Loucy (cell line): Measurements from ENCODE around the gene MYH7B.

Source experiments
- H2AFZ ChIP-seq: fragments of 200-600 bp; sonication (generic); 2 replicates; pipeline ENCODE4 v1.6.0; 2016; ENCODE audit warnings: antibody characterized with exemption, mild to moderate bottlenecking, low read length, moderate library complexity
- H3F3A ChIP-seq: fragments of 200-600 bp; 2 replicates; pipeline ENCODE4 v1.6.0; 2016; ENCODE audit warnings: antibody characterized with exemption, low read depth, mild to moderate bottlenecking
- H3K27me3 ChIP-seq: fragments of 200-600 bp; sonication (generic); 2 replicates; pipeline ENCODE4 v1.6.1; 2014; ENCODE audit warnings: low read length, mild to moderate bottlenecking; ENCODE audit not compliant: insufficient read depth, poor library complexity, severe bottlenecking
- H3K36me3 ChIP-seq: fragments of 200-600 bp; sonication (generic); 2 replicates; pipeline ENCODE4 v1.6.1; 2016; ENCODE audit warnings: low read length; ENCODE audit not compliant: insufficient read depth
- H3K4me1 ChIP-seq: fragments of 200-600 bp; sonication (generic); 2 replicates; pipeline ENCODE4 v1.5.1; 2014; ENCODE audit warnings: low read length, mild to moderate bottlenecking; ENCODE audit not compliant: insufficient read depth, poor library complexity, severe bottlenecking
- H3K4me2 ChIP-seq: fragments of 200-600 bp; sonication (generic); 2 replicates; pipeline ENCODE4 v1.6.0; 2014; ENCODE audit warnings: antibody characterized with exemption, low read length, low read depth, mild to moderate bottlenecking; ENCODE audit not compliant: poor library complexity, severe bottlenecking
- H3K4me3 ChIP-seq: fragments of 200-600 bp; sonication (generic); 2 replicates; pipeline ENCODE4 v1.5.1; 2014; ENCODE audit warnings: low read length, mild to moderate bottlenecking, mixed read lengths; ENCODE audit not compliant: poor library complexity, severe bottlenecking
- H3K79me2 ChIP-seq: fragments of 200-600 bp; sonication (generic); 2 replicates; pipeline ENCODE4 v1.6.1; 2014; ENCODE audit warnings: low read length; ENCODE audit not compliant: insufficient read depth
- H3K9ac ChIP-seq: fragments of 200-600 bp; sonication (generic); 2 replicates; pipeline ENCODE4 v1.6.0; 2014; ENCODE audit warnings: mild to moderate bottlenecking, low read depth, low read length, moderate library complexity; ENCODE audit not compliant: poor library complexity, severe bottlenecking
- H3K9me2 ChIP-seq: fragments of 200-600 bp; sonication (generic); replicated peaks from 2 replicates; pipeline ENCODE4 v1.6.1; 2016; ENCODE audit warnings: low read depth, low read length, mixed read lengths
- H3K9me3 ChIP-seq: fragments of 200-600 bp; sonication (generic); 2 replicates; pipeline ENCODE4 v1.6.1; 2014; ENCODE audit warnings: mild to moderate bottlenecking, antibody characterized with exemption, low read length, low read depth; ENCODE audit not compliant: insufficient read depth
- H4K20me1 ChIP-seq: fragments of 200-600 bp; sonication (generic); 2 replicates; pipeline ENCODE4 v1.6.0; 2014; ENCODE audit warnings: antibody characterized with exemption, low read length, mild to moderate bottlenecking; ENCODE audit not compliant: insufficient read depth, poor library complexity, severe bottlenecking
- EZH2phosphoT487 ChIP-seq: fragments of 200-600 bp; IDR thresholded peaks from 2 replicates; pipeline ENCODE4 v1.6.1; 2018; ENCODE audit warnings: antibody characterized with exemption, mild to moderate bottlenecking, moderate library complexity, borderline replicate concordance
- TF ChIP-seq, protein P1 (sequence below): fragments of 200-600 bp; sonication (generic); conservative IDR thresholded peaks from 2 replicates; pipeline ENCODE4 v1.5.1; 2014; ENCODE audit warnings: mild to moderate bottlenecking, antibody characterized with exemption, low read length

MYH7B gene

GRCh38 chr20:34999782-35000181, 44.1 kb downstream of the MYH7B start:
- Histone ChIP-seq H3K79me2 (no peaks in the 10 kb centered on the region), H4K20me1 (no peaks in the 10 kb centered on the region), H3K4me1 (no peaks in the 10 kb centered on the region), H3K4me2 (no peak overlapping the region), H3K9ac (no peak overlapping the region), H3K36me3 (peaks cover 65% of the 10 kb centered on the region; the same call in 1 of the 2 replicates), H3K9me3 (no peaks in the 10 kb centered on the region), H3K27me3 (no peaks in the 10 kb centered on the region), H3K9me2 (no peaks in the 10 kb centered on the region), H2AFZ (no peak overlapping the region), H3F3A (no peaks in the 10 kb centered on the region), H3K4me3 (no peak overlapping the region)
- TF ChIP-seq, protein P1, sequence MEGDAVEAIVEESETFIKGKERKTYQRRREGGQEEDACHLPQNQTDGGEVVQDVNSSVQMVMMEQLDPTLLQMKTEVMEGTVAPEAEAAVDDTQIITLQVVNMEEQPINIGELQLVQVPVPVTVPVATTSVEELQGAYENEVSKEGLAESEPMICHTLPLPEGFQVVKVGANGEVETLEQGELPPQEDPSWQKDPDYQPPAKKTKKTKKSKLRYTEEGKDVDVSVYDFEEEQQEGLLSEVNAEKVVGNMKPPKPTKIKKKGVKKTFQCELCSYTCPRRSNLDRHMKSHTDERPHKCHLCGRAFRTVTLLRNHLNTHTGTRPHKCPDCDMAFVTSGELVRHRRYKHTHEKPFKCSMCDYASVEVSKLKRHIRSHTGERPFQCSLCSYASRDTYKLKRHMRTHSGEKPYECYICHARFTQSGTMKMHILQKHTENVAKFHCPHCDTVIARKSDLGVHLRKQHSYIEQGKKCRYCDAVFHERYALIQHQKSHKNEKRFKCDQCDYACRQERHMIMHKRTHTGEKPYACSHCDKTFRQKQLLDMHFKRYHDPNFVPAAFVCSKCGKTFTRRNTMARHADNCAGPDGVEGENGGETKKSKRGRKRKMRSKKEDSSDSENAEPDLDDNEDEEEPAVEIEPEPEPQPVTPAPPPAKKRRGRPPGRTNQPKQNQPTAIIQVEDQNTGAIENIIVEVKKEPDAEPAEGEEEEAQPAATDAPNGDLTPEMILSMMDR: no peak
- no peak for TF ChIP-seq EZH2phosphoT487

GRCh38 chr20:35000311-35000921, 44.7 kb downstream of the MYH7B start:
- no peaks in the 10 kb centered on the region for H3K9me3 ChIP-seq
- H3F3A ChIP-seq: no peaks in the 10 kb centered on the region
- no peak overlapping the region for H2AFZ ChIP-seq
- H3K4me3 ChIP-seq: no peak overlapping the region
- H4K20me1 ChIP-seq: no peaks in the 10 kb centered on the region
- no peaks in the 10 kb centered on the region for H3K9me2 ChIP-seq
- H3K27me3 ChIP-seq: no peaks in the 10 kb centered on the region
- H3K36me3 ChIP-seq: peaks cover 69% of the 10 kb centered on the region; the same call in 1 of the 2 replicates
- no peaks in the 10 kb centered on the region for H3K4me1 ChIP-seq
- TF ChIP-seq, protein P1: no peak
- no peak for TF ChIP-seq EZH2phosphoT487
- H3K9ac ChIP-seq: no peak overlapping the region
- H3K79me2 ChIP-seq: no peaks in the 10 kb centered on the region
- H3K4me2 ChIP-seq: no peak overlapping the region

DNA sequence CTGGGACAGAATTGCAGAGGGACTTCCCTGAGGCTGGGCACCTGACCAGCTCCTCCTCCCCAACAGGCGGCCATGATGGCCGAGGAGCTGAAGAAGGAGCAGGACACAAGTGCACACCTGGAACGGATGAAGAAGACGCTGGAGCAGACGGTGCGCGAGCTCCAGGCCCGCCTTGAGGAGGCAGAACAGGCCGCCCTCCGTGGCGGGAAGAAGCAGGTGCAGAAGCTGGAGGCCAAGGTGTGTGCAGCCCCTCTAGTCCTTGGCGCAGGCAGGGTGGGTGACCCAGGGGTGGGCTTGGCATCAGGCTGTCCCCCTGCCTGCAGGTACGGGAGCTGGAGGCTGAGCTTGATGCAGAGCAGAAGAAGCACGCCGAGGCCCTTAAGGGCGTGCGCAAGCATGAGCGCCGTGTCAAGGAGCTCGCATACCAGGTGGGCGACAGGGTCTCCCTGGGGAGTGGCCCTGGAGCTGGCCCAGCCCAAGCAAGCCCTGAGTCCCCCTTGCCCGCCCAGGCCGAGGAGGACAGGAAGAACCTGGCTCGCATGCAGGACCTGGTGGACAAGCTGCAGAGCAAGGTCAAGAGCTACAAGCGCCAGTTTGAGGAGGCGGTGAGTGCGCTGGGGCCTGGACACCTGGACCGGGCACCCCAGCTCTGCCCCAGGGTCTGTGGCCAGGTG, 45.4 kb downstream of the MYH7B start:
- no peaks in the 10 kb centered on the region for H3K27me3 ChIP-seq
- no peak for TF ChIP-seq EZH2phosphoT487
- TF ChIP-seq, protein P1: no peak
- H3K4me1 ChIP-seq: no peaks in the 10 kb centered on the region
- H3K4me3 ChIP-seq: no peak overlapping the region
- no peaks in the 10 kb centered on the region for H3K9me3 ChIP-seq
- no peak overlapping the region for H3K9ac ChIP-seq
- no peaks in the 10 kb centered on the region for H3K9me2 ChIP-seq
- no peak overlapping the region for H3K4me2 ChIP-seq
- no peaks in the 10 kb centered on the region for H3F3A ChIP-seq
- peaks cover 69% of the 10 kb centered on the region; the same call in 1 of the 2 replicates for H3K36me3 ChIP-seq
- no peaks in the 10 kb centered on the region for H4K20me1 ChIP-seq
- H2AFZ ChIP-seq: no peak overlapping the region
- H3K79me2 ChIP-seq: no peaks in the 10 kb centered on the region
